Measurements from ENCODE around the gene EPHA3.

Gene EPHA3

DNA sequence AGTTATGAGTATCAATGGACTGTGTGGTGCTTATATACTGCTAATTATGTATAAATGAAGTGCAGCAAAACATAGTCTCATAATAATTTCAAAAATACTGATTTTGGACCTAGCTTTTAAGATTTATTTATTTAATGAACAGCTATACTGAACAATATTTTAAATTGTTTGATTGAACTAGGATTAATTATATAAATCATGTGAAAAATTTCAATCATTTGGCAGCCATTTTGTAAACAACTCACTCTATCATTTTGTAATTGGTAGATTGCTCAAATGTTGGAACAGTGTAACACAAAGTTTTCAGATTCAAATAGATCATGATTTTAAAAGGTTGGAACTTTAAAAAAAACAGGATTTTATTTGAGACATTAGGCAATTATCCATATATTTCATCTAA is 47.0 kb downstream of the EPHA3 start:
- DNase-seq = no peak

- no peak for DNase-seq
Observed at GRCh38 chr3:89155811-89156210, 48.4 kb downstream of the EPHA3 start.

DNA sequence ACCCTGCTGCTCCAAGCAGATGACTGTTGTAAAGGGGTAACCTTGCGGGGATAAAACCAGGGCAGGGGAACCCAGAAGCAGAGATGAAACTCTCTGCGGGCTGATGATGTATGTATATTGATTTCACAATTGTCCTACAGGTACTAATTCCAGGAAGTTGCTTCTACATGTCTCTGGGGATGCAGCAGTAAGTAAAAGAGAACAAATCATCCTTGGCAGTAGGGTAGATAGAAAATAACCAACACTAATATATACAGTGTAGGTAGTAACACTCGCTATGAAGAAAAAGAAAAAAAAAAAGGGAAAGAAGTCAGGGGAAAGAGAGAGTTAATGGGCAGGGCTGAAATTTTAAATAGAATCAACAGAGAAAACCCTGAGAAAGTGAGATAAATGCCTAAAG is 50.2 kb downstream of the EPHA3 start:
- DNase-seq = no peak

GRCh38 chr3:89159605-89160004 is 52.2 kb downstream of the EPHA3 start:
- no peak for DNase-seq

DNA sequence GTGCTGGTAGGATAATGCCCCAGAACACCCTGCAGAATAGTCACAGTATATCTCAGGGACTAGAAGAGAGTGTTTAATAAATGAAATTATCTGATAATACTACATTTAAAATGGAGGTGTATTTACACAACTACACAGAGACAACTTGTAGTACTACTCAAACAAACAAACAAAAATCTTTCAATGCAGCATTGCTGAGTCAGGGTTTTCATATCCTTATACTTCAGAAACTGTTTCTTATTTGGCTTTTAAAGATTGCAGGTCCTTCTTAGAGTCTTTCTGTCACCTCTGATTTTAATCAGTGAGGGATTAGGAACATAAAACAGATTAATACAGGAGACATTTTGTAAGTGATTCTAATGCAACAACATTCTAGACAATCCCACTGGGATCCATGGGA is 57.4 kb downstream of the EPHA3 start:
- no peak for DNase-seq

- DNase-seq = no peak
Observed at GRCh38 chr3:89165636-89166263, 58.3 kb downstream of the EPHA3 start.

GRCh38 chr3:89171687-89172545 is 64.5 kb downstream of the EPHA3 start:
- no peak for DNase-seq

GRCh38 chr3:89173546-89173945 is 66.1 kb downstream of the EPHA3 start:
- DNase-seq = no peak

GRCh38 chr3:89179355-89180001 is 72.1 kb downstream of the EPHA3 start:
- no peak for DNase-seq

DNA sequence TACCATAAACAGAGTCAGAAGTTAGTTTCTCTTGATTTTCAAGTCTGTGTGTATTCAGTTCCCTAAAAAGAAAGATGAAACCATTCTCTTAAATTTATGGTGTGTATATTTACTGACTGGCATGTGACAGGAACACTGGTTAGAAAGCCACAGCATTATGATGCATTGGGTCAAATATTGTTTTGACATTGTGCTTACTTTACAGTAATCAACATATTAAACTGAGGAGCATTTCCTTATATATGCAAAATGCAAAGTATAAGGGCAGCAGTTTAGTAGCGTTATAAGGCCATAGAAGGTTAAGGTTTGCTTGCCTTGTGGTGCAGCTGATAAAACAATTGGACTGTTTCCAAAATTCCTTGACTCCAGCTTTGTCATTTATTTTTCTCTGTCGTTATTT is 72.9 kb downstream of the EPHA3 start:
- no peak for DNase-seq

DNA sequence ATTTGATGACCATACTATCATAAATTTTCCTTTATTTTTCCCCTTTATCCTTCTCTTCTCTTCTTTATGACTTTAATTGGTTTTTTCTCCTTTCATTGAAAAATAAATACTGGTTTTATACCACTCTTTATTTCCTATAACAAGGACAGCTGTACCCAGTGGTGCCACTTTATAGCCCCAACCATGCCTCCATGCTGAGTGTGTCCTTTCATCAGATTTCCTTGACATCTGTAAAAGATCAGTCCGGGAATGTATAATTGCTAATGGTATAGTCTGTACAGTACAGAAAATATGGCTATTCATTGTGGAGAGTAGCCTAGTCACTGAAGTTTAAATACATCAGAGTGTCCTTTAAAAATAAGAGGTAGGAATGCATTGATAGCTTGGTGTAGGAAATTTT is 74.6 kb downstream of the EPHA3 start:
- no peak for DNase-seq

DNA sequence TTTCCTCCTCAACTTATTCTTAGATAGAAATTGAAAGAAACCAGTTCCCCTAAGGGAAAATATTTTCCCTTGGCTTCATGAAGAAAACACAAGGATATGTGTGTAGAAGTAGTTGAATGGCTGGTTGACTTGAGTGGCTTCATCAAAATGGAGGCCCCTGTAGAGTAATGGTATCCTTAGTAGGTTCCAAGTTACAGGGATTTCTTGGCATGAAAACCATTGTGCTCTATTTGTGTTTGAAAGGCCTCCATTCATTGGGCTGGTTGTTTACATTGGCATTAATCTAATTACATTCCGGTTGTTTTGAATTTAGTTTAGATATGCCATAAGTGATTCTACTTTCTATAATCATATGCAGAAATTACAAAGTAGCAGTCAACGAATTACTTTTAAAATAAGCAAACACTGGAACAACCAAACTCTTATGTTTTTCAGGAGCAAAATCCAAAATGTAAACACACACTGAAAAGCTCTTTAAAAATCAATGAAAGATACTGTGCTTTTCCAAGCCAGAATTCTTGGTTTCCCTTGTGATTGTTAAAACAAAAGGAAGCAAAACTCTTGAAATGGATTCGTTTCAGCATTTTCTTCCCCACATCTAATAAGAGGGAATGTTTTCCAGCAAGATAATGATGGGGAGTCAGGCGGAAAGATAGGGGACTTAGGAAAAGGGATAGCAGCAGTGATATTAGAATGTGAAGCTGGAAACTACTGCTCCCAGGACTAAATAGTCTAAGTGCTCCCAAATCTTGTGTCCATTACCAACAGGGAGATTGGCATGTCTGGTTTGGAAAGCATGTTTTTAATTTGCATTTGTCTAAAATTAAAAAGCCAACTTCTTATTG is 77.0 kb downstream of the EPHA3 start:
- no peak for DNase-seq

DNA sequence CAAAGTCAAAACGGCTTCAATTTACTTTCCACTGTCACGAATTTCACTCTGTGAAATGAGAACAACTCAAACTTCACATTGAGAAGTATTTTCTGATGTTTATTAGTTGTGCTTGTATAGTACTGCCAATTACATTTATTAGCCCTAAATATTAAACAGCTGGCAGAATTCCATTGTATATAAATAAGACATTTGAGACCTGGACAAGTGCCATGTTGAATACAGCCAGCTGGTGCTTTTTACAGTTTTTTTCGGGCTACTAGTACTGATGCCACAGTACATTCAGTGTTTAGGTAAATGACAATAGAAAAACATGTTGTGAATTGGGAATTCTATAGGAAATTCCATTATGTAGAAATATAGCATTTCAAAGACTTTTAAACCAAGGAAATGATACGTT is 79.0 kb downstream of the EPHA3 start:
- DNase-seq = no peak

GRCh38 chr3:89198591-89198990 is 91.2 kb downstream of the EPHA3 start:
- no peak for DNase-seq

DNA sequence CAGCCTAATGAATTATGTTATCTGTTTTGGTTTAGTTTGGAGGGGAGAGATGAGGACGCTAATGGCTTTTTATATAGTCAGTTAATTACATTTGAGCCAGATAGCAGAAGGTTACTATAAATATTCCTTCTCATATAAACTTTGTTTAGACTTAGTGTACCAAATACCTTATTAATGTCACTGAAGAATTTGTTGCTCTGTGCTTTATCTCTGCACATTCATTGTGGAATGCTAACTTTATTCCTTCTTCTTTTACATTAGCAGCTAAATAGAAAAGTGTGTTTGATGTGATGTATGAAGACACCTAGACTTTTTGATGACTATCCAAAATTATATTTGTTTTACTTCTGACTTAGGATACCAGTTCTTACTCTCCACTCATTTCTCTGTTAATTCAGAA is 105.2 kb downstream of the EPHA3 start:
- no peak for DNase-seq

- DNase-seq = no peak
Observed at GRCh38 chr3:89216016-89216739, 108.8 kb downstream of the EPHA3 start.

- no peak for DNase-seq
Observed at GRCh38 chr3:89217148-89217685, 109.8 kb downstream of the EPHA3 start.

DNA sequence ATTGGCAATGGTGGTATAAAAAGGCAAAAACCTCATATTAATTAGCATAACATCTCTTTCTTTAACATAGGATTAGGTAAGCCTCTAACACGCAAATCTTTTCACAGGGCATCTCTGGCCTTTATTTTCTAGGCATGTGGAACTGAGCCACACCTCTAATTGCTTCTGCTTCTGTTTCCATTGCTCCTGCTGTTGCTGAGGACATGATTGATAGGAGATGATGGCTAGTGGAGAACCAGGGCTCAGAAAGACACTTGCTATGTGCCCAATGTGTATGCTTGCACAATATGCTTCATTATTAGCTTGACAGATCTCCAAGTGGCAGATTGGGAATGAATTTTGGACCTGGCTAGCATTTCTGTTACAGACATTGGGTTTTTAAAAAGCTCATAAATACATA is 114.5 kb downstream of the EPHA3 start:
- no peak for DNase-seq

- DNase-seq = no peak
Observed at GRCh38 chr3:89223188-89223587, 115.8 kb downstream of the EPHA3 start.

DNA sequence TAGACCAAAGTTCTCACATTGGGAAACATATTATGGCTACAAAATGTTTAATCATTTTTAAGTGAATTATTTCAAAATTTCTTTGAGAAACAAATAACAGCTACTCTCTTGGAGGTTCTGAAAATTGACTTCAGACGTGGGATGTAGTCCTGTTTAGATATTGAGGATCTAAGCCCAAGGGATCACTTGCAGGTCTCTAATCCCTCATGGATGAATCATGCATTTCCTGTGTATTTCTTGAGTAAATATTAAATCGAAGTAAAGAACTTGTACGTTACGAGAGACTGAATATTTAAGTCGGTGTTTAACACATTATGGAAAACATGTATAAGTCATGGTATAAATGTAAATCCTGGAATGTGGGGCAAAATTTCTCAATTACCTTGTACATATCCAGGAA is 119.8 kb downstream of the EPHA3 start:
- DNase-seq = no peak

- DNase-seq = no peak
Observed at GRCh38 chr3:89227634-89228033, 120.2 kb downstream of the EPHA3 start.

- no peak for DNase-seq
Observed at GRCh38 chr3:89232155-89232554, 124.7 kb downstream of the EPHA3 start.

Data from T-helper 2 cell (primary cell).